ENCODE data around the gene AZU1. TPM values are rescaled to one million over a fixed set of nuclear protein-coding genes. Genes with fewer than 3 reads are reported as not detected.
"Not testable (repeated sequence)": the region's sequence is repeated elsewhere in the genome, so short reads cannot be mapped to it uniquely, and the experiment has no call there.

The AZU1 gene
- total RNA-seq, 1 experiment from 2014 or later = not detected

GRCh38 chr19:876089-876488 lies 48.5 kb downstream of the AZU1 start:
- Histone ChIP-seq H4K20me1 (ENCODE audit: low read length) (no peaks in the 10 kb centered on the region), H3K9ac (ENCODE audit: low read length) (no peak overlapping the region), H3F3A (ENCODE audit: low read length, unreplicated experiment) (no peaks in the 10 kb centered on the region), H3K36me3 (ENCODE audit: low read depth, low read length) (no peaks in the 10 kb centered on the region; the same call in 1 of the 2 replicates), H3K4me2 (ENCODE audit: low read length) (no peak overlapping the region), H3K9me2 (replicated peaks; ENCODE audit: low read length) (no peaks in the 10 kb centered on the region), H3K27me3 (ENCODE audit: low read length) (no peaks in the 10 kb centered on the region), H3K4me3 (ENCODE audit: low read length) (no peak overlapping the region), H3K27ac (ENCODE audit: low read length) (no peak overlapping the region), H2AFZ (ENCODE audit: low read length) (no peak overlapping the region), H3K4me1 (ENCODE audit: insufficient read depth, low read length) (no peaks in the 10 kb centered on the region), H3K79me2 (ENCODE audit: low read length) (no peaks in the 10 kb centered on the region), H3K9me3 (ENCODE audit: low read length) (no peaks in the 10 kb centered on the region)
- intact Hi-C loops (cut with micrococcal nuclease) = no loop called here
- POLR2A ChIA-PET (ENCODE audit: unreplicated experiment) = interaction anchor here (0.7 kb wide), 2 partner anchors 13 to 167 kb away, joined by 5 to 9 read pairs; no protein-coding TSS in a partner anchor
- TF ChIP-seq EZH2 (IDR thresholded peaks at IDR 0.05; ENCODE audit: low read length, unreplicated experiment) (no peak), CTCF (conservative IDR thresholded peaks at IDR 0.05; ENCODE audit: low read depth, low read length) (no peak)
- no peak for DNase-seq
- CTCF ChIA-PET = no interaction called here
- no TSS peak for BruUV-seq (replicated peaks)
- ATAC-seq = no peak

GRCh38 chr19:876780-877314 lies 49.2 kb downstream of the AZU1 start:
- no peak overlapping the region for H3K4me3 ChIP-seq (ENCODE audit: low read length)
- peaks cover 5% of the 10 kb centered on the region; the same call in 1 of the 2 replicates for H3K36me3 ChIP-seq (ENCODE audit: low read depth, low read length)
- no peak for TF ChIP-seq CTCF (conservative IDR thresholded peaks at IDR 0.05; ENCODE audit: low read depth, low read length)
- no peak for TF ChIP-seq EZH2phosphoT487 (IDR thresholded peaks at IDR 0.05; ENCODE audit: borderline replicate concordance, low read length)
- TF ChIP-seq EZH2 (IDR thresholded peaks at IDR 0.05; ENCODE audit: low read length, unreplicated experiment) = no peak
- ATAC-seq (no peak), DNase-seq (no peak)
- no peak overlapping the region for H3K4me2 ChIP-seq (ENCODE audit: low read length)
- H4K20me1 ChIP-seq (ENCODE audit: low read length) = no peaks in the 10 kb centered on the region
- CTCF ChIA-PET = no interaction called here
- H3K79me2 ChIP-seq (ENCODE audit: low read length) = no peaks in the 10 kb centered on the region
- no peak overlapping the region for H3K9ac ChIP-seq (ENCODE audit: low read length)
- no peak overlapping the region for H3K27ac ChIP-seq (ENCODE audit: low read length)
- no peaks in the 10 kb centered on the region for H3K27me3 ChIP-seq (ENCODE audit: low read length)
- BruUV-seq (replicated peaks) = no TSS peak
- no peaks in the 10 kb centered on the region for H3F3A ChIP-seq (ENCODE audit: low read length, unreplicated experiment)
- no peaks in the 10 kb centered on the region for H3K9me2 ChIP-seq (replicated peaks; ENCODE audit: low read length)
- H2AFZ ChIP-seq (ENCODE audit: low read length) = no peak overlapping the region
- H3K9me3 ChIP-seq (ENCODE audit: low read length) = no peaks in the 10 kb centered on the region
- POLR2A ChIA-PET (ENCODE audit: unreplicated experiment) = no interaction called here
- H3K4me1 ChIP-seq (ENCODE audit: insufficient read depth, low read length) = no peaks in the 10 kb centered on the region
- intact Hi-C loops (cut with micrococcal nuclease) = no loop called here

- H3K9ac ChIP-seq (ENCODE audit: low read length); POLR2A ChIA-PET (ENCODE audit: unreplicated experiment); H4K20me1 ChIP-seq (ENCODE audit: low read length); H3K4me3 ChIP-seq (ENCODE audit: low read length); H2AFZ ChIP-seq (ENCODE audit: low read length); DNase-seq; H3K4me1 ChIP-seq (ENCODE audit: insufficient read depth, low read length); ATAC-seq; H3K9me2 ChIP-seq (replicated peaks; ENCODE audit: low read length); H3K4me2 ChIP-seq (ENCODE audit: low read length); H3K27me3 ChIP-seq (ENCODE audit: low read length); H3K36me3 ChIP-seq (ENCODE audit: low read depth, low read length); H3K9me3 ChIP-seq (ENCODE audit: low read length); H3K79me2 ChIP-seq (ENCODE audit: low read length); intact Hi-C loops (cut with micrococcal nuclease); H3K27ac ChIP-seq (ENCODE audit: low read length); H3F3A ChIP-seq (ENCODE audit: low read length, unreplicated experiment); BruUV-seq (replicated peaks): not testable (repeated sequence)
- CTCF ChIA-PET = interaction anchor here (0.6 kb wide), 1 partner anchor 46 kb away, joined by 4 read pairs; no protein-coding TSS in a partner anchor
Observed at GRCh38 chr19:877992-878660, 50.5 kb downstream of the AZU1 start.

GRCh38 chr19:878751-879561 lies 51.3 kb downstream of the AZU1 start:
- BruUV-seq (replicated peaks); H3F3A ChIP-seq (ENCODE audit: low read length, unreplicated experiment); DNase-seq; H3K27ac ChIP-seq (ENCODE audit: low read length); H3K27me3 ChIP-seq (ENCODE audit: low read length); ATAC-seq; H2AFZ ChIP-seq (ENCODE audit: low read length); H3K4me2 ChIP-seq (ENCODE audit: low read length); H3K4me1 ChIP-seq (ENCODE audit: insufficient read depth, low read length); H3K79me2 ChIP-seq (ENCODE audit: low read length); H3K9me2 ChIP-seq (replicated peaks; ENCODE audit: low read length); H3K9ac ChIP-seq (ENCODE audit: low read length); intact Hi-C loops (cut with micrococcal nuclease); H3K36me3 ChIP-seq (ENCODE audit: low read depth, low read length); H3K4me3 ChIP-seq (ENCODE audit: low read length); H4K20me1 ChIP-seq (ENCODE audit: low read length); POLR2A ChIA-PET (ENCODE audit: unreplicated experiment); H3K9me3 ChIP-seq (ENCODE audit: low read length): not testable (repeated sequence)
- CTCF ChIA-PET = interaction anchor here (0.6 kb wide), 1 partner anchor 45 kb away, joined by 4 read pairs; no protein-coding TSS in a partner anchor
